HCT116 (cell line): Measurements from ENCODE around the gene ATP7B.

ENCODE experiments used
- CEBPB ChIP-seq: IDR thresholded peaks from 2 replicates; pipeline ENCODE4 v1.6.1; 2012; ENCODE audit warnings: low read depth
- EZH2 ChIP-seq: fragments of 200-600 bp; sonication (generic); IDR thresholded peaks from 2 replicates; pipeline ENCODE4 v1.6.1; 2017; ENCODE audit warnings: antibody characterized with exemption, mixed run types
- EZH2phosphoT487 ChIP-seq: fragments of 200-600 bp; IDR thresholded peaks from 2 replicates; pipeline ENCODE4 v1.6.1; 2018; ENCODE audit warnings: antibody characterized with exemption, borderline replicate concordance
- POLR2A ChIP-seq: IDR thresholded peaks from 2 replicates; pipeline ENCODE4 v1.7.0; 2011; ENCODE audit warnings: borderline replicate concordance; ENCODE audit not compliant: insufficient read depth, insufficient read length; ENCODE audit errors: extremely low read depth
- POLR2AphosphoS5 ChIP-seq: IDR thresholded peaks from 2 replicates; pipeline ENCODE4 v1.6.1; 2011; ENCODE audit warnings: mild to moderate bottlenecking, low read depth, low read length, moderate library complexity
- SIN3A ChIP-seq: IDR thresholded peaks from 2 replicates; pipeline ENCODE4 v1.6.1; 2012; ENCODE audit warnings: low read depth
- SP1 ChIP-seq: IDR thresholded peaks from 2 replicates; pipeline ENCODE4 v1.6.1; 2012; ENCODE audit warnings: low read depth
- ZNF274 ChIP-seq: fragments of 200-500 bp; sonication (Bioruptor generic); IDR thresholded peaks from 2 replicates; pipeline ENCODE4 v1.6.1; 2014; ENCODE audit warnings: mild to moderate bottlenecking, low read depth, low read length, inconsistent platforms
- TF ChIP-seq, protein P1 (sequence below), 3 experiments: fragments of 200-600 bp in 1 of 3; sonication (generic) in 1 of 3; IDR thresholded peaks in 2 of 3; conservative IDR thresholded peaks in 1 of 3; 2 replicates each; pipeline ENCODE4 v1.5.1; 2012 to 2017; ENCODE audit warnings: low read depth in 2 of 3, low read length in 2 of 3, antibody characterized with exemption in 1 of 3, borderline replicate concordance in 1 of 3, control low read depth in 1 of 3, mild to moderate bottlenecking in 1 of 3, mixed read lengths in 1 of 3, mixed run types in 1 of 3, moderate library complexity in 1 of 3; ENCODE audit not compliant: insufficient read depth in 1 of 3
- TF ChIP-seq, protein P2 (sequence below): IDR thresholded peaks from 2 replicates; pipeline ENCODE4 v1.6.1; 2012
- TF ChIP-seq, protein P3 (sequence below): IDR thresholded peaks from 2 replicates; pipeline ENCODE4 v1.6.1; 2012; ENCODE audit warnings: low read depth
- TF ChIP-seq, protein P4 (sequence below): IDR thresholded peaks from 2 replicates; pipeline ENCODE4 v1.6.1; 2012

DNA sequence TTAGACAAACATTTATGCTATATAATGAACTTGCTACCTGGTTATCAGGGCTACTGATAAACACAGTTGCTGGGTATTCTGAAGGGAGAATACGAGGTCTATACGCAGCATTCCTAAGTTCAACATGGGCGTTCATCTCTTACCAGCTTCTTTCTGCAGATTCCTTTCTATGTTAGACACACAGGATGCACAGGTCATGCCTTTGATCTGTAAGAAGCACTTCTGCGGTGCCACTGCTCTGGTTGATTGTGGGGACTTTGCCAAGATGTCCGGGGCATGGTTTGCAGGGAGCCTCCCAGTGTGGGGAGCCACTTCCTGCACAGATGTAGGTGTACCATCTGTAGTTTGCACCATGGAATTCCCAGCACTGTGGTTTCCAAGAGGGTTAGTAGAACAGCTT is 40.9 kb downstream of the ATP7B start:
- TF ChIP-seq POLR2A (no peak), EZH2 (no peak), EZH2phosphoT487 (no peak), POLR2AphosphoS5 (no peak), SP1 (no peak), ZNF274 (no peak), SIN3A (no peak), CEBPB (no peak)
- TF ChIP-seq, protein P1, sequence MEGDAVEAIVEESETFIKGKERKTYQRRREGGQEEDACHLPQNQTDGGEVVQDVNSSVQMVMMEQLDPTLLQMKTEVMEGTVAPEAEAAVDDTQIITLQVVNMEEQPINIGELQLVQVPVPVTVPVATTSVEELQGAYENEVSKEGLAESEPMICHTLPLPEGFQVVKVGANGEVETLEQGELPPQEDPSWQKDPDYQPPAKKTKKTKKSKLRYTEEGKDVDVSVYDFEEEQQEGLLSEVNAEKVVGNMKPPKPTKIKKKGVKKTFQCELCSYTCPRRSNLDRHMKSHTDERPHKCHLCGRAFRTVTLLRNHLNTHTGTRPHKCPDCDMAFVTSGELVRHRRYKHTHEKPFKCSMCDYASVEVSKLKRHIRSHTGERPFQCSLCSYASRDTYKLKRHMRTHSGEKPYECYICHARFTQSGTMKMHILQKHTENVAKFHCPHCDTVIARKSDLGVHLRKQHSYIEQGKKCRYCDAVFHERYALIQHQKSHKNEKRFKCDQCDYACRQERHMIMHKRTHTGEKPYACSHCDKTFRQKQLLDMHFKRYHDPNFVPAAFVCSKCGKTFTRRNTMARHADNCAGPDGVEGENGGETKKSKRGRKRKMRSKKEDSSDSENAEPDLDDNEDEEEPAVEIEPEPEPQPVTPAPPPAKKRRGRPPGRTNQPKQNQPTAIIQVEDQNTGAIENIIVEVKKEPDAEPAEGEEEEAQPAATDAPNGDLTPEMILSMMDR (IDR thresholded peaks at IDR 0.05 in 2 of 3, conservative IDR thresholded peaks at IDR 0.05 in 1 of 3; ENCODE audit: borderline replicate concordance in 1 of 3, insufficient read depth in 1 of 3, low read depth in 2 of 3, low read length in 2 of 3): no peak
- TF ChIP-seq, protein P2, sequence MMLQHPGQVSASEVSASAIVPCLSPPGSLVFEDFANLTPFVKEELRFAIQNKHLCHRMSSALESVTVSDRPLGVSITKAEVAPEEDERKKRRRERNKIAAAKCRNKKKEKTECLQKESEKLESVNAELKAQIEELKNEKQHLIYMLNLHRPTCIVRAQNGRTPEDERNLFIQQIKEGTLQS: no peak
- TF ChIP-seq, protein P3, sequence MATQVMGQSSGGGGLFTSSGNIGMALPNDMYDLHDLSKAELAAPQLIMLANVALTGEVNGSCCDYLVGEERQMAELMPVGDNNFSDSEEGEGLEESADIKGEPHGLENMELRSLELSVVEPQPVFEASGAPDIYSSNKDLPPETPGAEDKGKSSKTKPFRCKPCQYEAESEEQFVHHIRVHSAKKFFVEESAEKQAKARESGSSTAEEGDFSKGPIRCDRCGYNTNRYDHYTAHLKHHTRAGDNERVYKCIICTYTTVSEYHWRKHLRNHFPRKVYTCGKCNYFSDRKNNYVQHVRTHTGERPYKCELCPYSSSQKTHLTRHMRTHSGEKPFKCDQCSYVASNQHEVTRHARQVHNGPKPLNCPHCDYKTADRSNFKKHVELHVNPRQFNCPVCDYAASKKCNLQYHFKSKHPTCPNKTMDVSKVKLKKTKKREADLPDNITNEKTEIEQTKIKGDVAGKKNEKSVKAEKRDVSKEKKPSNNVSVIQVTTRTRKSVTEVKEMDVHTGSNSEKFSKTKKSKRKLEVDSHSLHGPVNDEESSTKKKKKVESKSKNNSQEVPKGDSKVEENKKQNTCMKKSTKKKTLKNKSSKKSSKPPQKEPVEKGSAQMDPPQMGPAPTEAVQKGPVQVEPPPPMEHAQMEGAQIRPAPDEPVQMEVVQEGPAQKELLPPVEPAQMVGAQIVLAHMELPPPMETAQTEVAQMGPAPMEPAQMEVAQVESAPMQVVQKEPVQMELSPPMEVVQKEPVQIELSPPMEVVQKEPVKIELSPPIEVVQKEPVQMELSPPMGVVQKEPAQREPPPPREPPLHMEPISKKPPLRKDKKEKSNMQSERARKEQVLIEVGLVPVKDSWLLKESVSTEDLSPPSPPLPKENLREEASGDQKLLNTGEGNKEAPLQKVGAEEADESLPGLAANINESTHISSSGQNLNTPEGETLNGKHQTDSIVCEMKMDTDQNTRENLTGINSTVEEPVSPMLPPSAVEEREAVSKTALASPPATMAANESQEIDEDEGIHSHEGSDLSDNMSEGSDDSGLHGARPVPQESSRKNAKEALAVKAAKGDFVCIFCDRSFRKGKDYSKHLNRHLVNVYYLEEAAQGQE: no peak
- TF ChIP-seq, protein P4, sequence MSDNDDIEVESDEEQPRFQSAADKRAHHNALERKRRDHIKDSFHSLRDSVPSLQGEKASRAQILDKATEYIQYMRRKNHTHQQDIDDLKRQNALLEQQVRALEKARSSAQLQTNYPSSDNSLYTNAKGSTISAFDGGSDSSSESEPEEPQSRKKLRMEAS: no peak
